ENCODE measurements around the gene TBC1D32.
"Not testable (repeated sequence)": the region's sequence is repeated elsewhere in the genome, so short reads cannot be mapped to it uniquely, and the experiment has no call there.

Gene TBC1D32, protein sequence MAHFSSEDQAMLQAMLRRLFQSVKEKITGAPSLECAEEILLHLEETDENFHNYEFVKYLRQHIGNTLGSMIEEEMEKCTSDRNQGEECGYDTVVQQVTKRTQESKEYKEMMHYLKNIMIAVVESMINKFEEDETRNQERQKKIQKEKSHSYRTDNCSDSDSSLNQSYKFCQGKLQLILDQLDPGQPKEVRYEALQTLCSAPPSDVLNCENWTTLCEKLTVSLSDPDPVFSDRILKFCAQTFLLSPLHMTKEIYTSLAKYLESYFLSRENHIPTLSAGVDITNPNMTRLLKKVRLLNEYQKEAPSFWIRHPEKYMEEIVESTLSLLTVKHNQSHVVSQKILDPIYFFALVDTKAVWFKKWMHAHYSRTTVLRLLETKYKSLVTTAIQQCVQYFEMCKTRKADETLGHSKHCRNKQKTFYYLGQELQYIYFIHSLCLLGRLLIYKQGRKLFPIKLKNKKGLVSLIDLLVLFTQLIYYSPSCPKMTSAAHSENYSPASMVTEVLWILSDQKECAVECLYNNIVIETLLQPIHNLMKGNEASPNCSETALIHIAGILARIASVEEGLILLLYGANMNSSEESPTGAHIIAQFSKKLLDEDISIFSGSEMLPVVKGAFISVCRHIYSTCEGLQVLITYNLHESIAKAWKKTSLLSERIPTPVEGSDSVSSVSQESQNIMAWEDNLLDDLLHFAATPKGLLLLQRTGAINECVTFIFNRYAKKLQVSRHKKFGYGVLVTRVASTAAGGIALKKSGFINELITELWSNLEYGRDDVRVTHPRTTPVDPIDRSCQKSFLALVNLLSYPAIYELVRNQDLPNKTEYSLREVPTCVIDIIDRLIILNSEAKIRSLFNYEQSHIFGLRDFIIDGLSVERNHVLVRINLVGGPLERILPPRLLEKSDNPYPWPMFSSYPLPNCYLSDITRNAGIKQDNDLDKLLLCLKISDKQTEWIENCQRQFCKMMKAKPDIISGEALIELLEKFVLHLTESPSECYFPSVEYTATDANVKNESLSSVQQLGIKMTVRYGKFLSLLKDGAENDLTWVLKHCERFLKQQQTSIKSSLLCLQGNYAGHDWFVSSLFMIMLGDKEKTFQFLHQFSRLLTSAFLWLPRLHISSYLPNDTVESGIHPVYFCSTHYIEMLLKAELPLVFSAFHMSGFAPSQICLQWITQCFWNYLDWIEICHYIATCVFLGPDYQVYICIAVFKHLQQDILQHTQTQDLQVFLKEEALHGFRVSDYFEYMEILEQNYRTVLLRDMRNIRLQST

DNA sequence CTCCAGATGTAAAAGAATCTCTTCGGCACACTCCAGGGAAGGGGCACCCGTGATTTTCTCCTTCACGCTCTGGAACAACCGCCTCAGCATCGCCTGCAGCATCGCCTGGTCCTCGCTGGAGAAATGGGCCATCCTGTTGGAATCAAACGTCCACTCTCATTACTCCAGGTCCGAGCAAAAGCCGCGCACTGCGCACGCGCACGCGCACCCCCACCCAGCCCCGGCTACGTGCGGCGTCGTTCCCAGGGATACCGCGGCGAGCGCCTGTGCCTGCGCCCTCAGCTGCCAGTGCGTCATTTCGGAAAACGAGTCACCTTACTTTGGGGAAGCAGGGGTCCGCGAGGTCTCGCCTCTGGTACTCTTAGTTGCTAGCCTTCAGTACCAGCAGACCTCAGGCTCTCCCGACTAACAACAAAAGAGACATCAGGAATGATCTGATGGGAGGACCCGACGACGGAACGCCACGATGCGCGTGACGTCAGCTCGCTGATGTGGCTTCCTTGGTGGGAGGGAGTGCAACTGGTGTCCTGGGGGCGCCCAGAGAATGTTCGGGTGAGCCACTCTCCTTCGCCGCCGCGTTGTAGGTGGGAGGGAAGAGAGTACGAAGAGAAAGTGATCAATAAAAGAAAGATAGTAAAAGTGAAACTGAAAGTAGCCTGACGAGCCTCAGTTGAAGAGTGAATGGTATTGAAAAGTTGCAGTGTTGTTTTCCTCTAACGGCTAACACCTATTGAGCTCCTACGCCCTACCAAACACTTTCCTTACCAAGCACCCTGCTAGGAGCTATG, at the start of gene TBC1D32:
TSS of gene TBC1D32 (minus strand) at position 182 of the 788 bp plus-strand sequence. CDS start at position 132, 50 bp downstream.
- Histone ChIP-seq H3K27me3 (ENCODE audit: control insufficient read depth in 1 of 2, insufficient read depth in 2 of 2, low read length in 2 of 2) (no peaks in the 10 kb centered on the region), H3K4me3 (ENCODE audit: low read depth in 1 of 2, low read length in 2 of 2) (peak within 1 kb of the TSS; percentile 81 to 89), H3K27ac (ENCODE audit: low read depth, low read length) (peak within 1 kb of the TSS; percentile 97), H3K9ac (ENCODE audit: low read depth in 1 of 2, low read length in 2 of 2) (peak within 1 kb of the TSS; percentile 80 to 96), H3K36me3 (ENCODE audit: control insufficient read depth in 1 of 2, insufficient read depth in 2 of 2, low read length in 2 of 2) (no peaks in the 10 kb centered on the region), H3K4me1 (ENCODE audit: control insufficient read depth in 1 of 2, insufficient read depth in 2 of 2, low read length in 2 of 2) (peaks cover 0 to 8% of the 10 kb centered on the region in 2 donors), H3K9me3 (ENCODE audit: control insufficient read depth in 1 of 2, low read length in 2 of 2) (no peaks in the 10 kb centered on the region)

GRCh38 chr6:121383478-121383877, 49.2 kb upstream of the TBC1D32 start:
- Histone ChIP-seq H3K36me3 (ENCODE audit: control insufficient read depth in 1 of 2, insufficient read depth in 2 of 2, low read length in 2 of 2) (no peaks in the 10 kb centered on the region), H3K27ac (ENCODE audit: low read depth, low read length) (no peak overlapping the region), H3K9me3 (ENCODE audit: control insufficient read depth in 1 of 2, low read length in 2 of 2) (no peaks in the 10 kb centered on the region), H3K27me3 (ENCODE audit: control insufficient read depth in 1 of 2, insufficient read depth in 2 of 2, low read length in 2 of 2) (no peaks in the 10 kb centered on the region), H3K4me1 (ENCODE audit: control insufficient read depth in 1 of 2, insufficient read depth in 2 of 2, low read length in 2 of 2) (peaks cover 11% of the 10 kb centered on the region in 2 donors), H3K4me3 (ENCODE audit: low read depth in 1 of 2, low read length in 2 of 2) (no peak overlapping the region), H3K9ac (ENCODE audit: low read depth in 1 of 2, low read length in 2 of 2) (no peak overlapping the region)

DNA sequence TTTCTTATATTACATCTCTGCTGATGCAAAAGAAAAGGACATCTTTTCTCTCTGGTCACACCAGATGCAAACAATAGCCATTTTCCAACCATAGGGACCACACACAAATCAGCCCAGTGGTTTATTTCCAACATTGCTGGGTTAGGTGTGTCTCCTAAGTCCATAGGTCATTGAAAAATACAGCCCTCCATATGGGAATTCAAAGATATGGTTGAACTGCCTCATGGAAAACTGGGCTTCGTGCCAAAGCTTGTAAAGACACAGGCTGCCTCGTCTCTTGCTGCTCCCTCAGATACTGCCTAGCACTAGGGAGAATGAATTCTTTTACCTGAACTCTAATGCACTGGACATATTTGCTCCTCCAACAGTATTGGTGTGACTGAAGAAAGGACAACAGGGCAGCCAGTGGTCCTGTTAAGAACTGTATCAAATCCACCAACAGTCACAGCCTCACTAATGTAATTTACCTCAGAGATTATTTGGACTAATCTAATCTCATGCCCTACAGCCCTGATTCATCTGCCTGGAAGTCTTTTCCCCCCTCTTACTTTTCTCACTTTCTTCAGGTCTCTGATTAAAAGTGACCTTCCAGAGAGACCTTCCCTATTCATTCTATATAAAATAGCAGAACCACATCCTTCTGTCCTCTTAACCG, 48.3 kb upstream of the TBC1D32 start:
- Histone ChIP-seq H3K4me3 (ENCODE audit: low read depth in 1 of 2, low read length in 2 of 2) (no peak overlapping the region), H3K9ac (ENCODE audit: low read depth in 1 of 2, low read length in 2 of 2) (no peak overlapping the region), H3K27ac (ENCODE audit: low read depth, low read length) (peak overlapping the region; percentile 26), H3K9me3 (ENCODE audit: control insufficient read depth in 1 of 2, low read length in 2 of 2) (no peaks in the 10 kb centered on the region), H3K4me1 (ENCODE audit: control insufficient read depth in 1 of 2, insufficient read depth in 2 of 2, low read length in 2 of 2) (peaks cover 11% of the 10 kb centered on the region in 2 donors), H3K36me3 (ENCODE audit: control insufficient read depth in 1 of 2, insufficient read depth in 2 of 2, low read length in 2 of 2) (no peaks in the 10 kb centered on the region), H3K27me3 (ENCODE audit: control insufficient read depth in 1 of 2, insufficient read depth in 2 of 2, low read length in 2 of 2) (no peaks in the 10 kb centered on the region)

- no peaks in the 10 kb centered on the region for H3K27me3 ChIP-seq (ENCODE audit: control insufficient read depth in 1 of 2, insufficient read depth in 2 of 2, low read length in 2 of 2)
- no peak overlapping the region for H3K9ac ChIP-seq (ENCODE audit: low read depth in 1 of 2, low read length in 2 of 2)
- H3K36me3 ChIP-seq (ENCODE audit: control insufficient read depth in 1 of 2, insufficient read depth in 2 of 2, low read length in 2 of 2) = no peaks in the 10 kb centered on the region
- H3K27ac ChIP-seq (ENCODE audit: low read depth, low read length) = no peak overlapping the region
- no peak overlapping the region for H3K4me3 ChIP-seq (ENCODE audit: low read depth in 1 of 2, low read length in 2 of 2)
- H3K4me1 ChIP-seq (ENCODE audit: control insufficient read depth in 1 of 2, insufficient read depth in 2 of 2, low read length in 2 of 2) = no peaks in the 10 kb centered on the region
- peaks cover 0 to 6% of the 10 kb centered on the region in 2 donors for H3K9me3 ChIP-seq (ENCODE audit: control insufficient read depth in 1 of 2, low read length in 2 of 2)
These were observed 42.1 kb upstream of the TBC1D32 start for GRCh38 chr6:121376411-121376810.

DNA sequence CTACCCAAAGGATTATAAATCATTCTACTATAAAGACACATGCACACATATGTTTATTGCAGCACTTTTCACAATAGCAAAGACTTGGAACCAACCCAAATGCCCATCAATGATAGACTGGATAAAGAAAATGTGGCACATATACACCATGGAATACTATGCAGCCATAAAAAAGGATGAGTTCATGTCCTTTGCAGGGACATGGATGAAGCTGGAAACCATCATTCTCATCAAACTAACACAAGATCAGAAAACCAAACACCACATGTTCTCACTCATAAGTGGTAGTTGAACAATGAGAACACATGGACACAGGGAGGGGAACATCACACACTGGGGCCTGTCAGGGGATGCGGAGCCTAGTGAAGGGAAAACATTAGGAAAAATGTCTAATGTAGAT, 39.9 kb upstream of the TBC1D32 start:
- H3K4me3 ChIP-seq (ENCODE audit: low read depth in 1 of 2, low read length in 2 of 2); H3K27ac ChIP-seq (ENCODE audit: low read depth, low read length); H3K27me3 ChIP-seq (ENCODE audit: control insufficient read depth in 1 of 2, insufficient read depth in 2 of 2, low read length in 2 of 2); H3K9me3 ChIP-seq (ENCODE audit: control insufficient read depth in 1 of 2, low read length in 2 of 2); H3K4me1 ChIP-seq (ENCODE audit: control insufficient read depth in 1 of 2, insufficient read depth in 2 of 2, low read length in 2 of 2); H3K9ac ChIP-seq (ENCODE audit: low read depth in 1 of 2, low read length in 2 of 2); H3K36me3 ChIP-seq (ENCODE audit: control insufficient read depth in 1 of 2, insufficient read depth in 2 of 2, low read length in 2 of 2): not testable (repeated sequence)

GRCh38 chr6:121365536-121366521, 31.5 kb upstream of the TBC1D32 start:
- Histone ChIP-seq H3K36me3 (ENCODE audit: control insufficient read depth in 1 of 2, insufficient read depth in 2 of 2, low read length in 2 of 2) (no peaks in the 10 kb centered on the region), H3K9me3 (ENCODE audit: control insufficient read depth in 1 of 2, low read length in 2 of 2) (no peaks in the 10 kb centered on the region), H3K4me1 (ENCODE audit: control insufficient read depth in 1 of 2, insufficient read depth in 2 of 2, low read length in 2 of 2) (peaks cover 0 to 7% of the 10 kb centered on the region in 2 donors), H3K27ac (ENCODE audit: low read depth, low read length) (no peak overlapping the region), H3K27me3 (ENCODE audit: control insufficient read depth in 1 of 2, insufficient read depth in 2 of 2, low read length in 2 of 2) (no peaks in the 10 kb centered on the region), H3K4me3 (ENCODE audit: low read depth in 1 of 2, low read length in 2 of 2) (no peak overlapping the region), H3K9ac (ENCODE audit: low read depth in 1 of 2, low read length in 2 of 2) (no peak overlapping the region)

DNA sequence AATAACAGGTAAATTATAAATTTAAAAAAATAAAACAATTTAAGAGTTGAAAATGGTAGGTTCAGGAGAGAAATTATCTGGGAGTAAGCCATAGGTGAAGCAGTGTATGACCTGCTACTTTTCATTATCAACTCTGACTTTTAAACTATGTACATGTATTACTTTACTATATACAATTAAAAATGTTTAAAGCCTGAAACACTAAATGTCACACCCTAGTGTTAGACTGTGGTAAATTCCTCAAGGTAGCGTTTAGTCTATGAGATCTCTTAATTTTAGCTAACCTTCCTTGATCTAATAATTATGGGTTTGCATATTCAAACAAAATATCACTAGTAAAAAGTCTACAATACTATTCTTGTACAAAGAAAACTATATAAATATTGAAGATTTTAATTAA, 22.3 kb upstream of the TBC1D32 start:
- H3K27ac ChIP-seq (ENCODE audit: low read depth, low read length) = no peak overlapping the region
- no peaks in the 10 kb centered on the region for H3K4me1 ChIP-seq (ENCODE audit: control insufficient read depth in 1 of 2, insufficient read depth in 2 of 2, low read length in 2 of 2)
- H3K9me3 ChIP-seq (ENCODE audit: control insufficient read depth in 1 of 2, low read length in 2 of 2) = no peaks in the 10 kb centered on the region
- no peak overlapping the region for H3K4me3 ChIP-seq (ENCODE audit: low read depth in 1 of 2, low read length in 2 of 2)
- no peak overlapping the region for H3K9ac ChIP-seq (ENCODE audit: low read depth in 1 of 2, low read length in 2 of 2)
- H3K36me3 ChIP-seq (ENCODE audit: control insufficient read depth in 1 of 2, insufficient read depth in 2 of 2, low read length in 2 of 2) = no peaks in the 10 kb centered on the region
- no peaks in the 10 kb centered on the region for H3K27me3 ChIP-seq (ENCODE audit: control insufficient read depth in 1 of 2, insufficient read depth in 2 of 2, low read length in 2 of 2)

GRCh38 chr6:121354764-121355163, 20.5 kb upstream of the TBC1D32 start:
- H3K4me3 ChIP-seq (ENCODE audit: low read depth in 1 of 2, low read length in 2 of 2) = no peak overlapping the region
- no peaks in the 10 kb centered on the region for H3K36me3 ChIP-seq (ENCODE audit: control insufficient read depth in 1 of 2, insufficient read depth in 2 of 2, low read length in 2 of 2)
- no peak overlapping the region for H3K27ac ChIP-seq (ENCODE audit: low read depth, low read length)
- H3K4me1 ChIP-seq (ENCODE audit: control insufficient read depth in 1 of 2, insufficient read depth in 2 of 2, low read length in 2 of 2) = no peaks in the 10 kb centered on the region
- no peaks in the 10 kb centered on the region for H3K9me3 ChIP-seq (ENCODE audit: control insufficient read depth in 1 of 2, low read length in 2 of 2)
- no peaks in the 10 kb centered on the region for H3K27me3 ChIP-seq (ENCODE audit: control insufficient read depth in 1 of 2, insufficient read depth in 2 of 2, low read length in 2 of 2)
- no peak overlapping the region for H3K9ac ChIP-seq (ENCODE audit: low read depth in 1 of 2, low read length in 2 of 2)
